ENCODE measurements around the gene HK3.

The HK3 gene

GRCh38 chr5:176881021-176881749 is 18.0 kb downstream of the HK3 start:
- in situ Hi-C loops (cut with MboI; ENCODE audit: low sequenced_read_pairs, unreplicated experiment) = no loop called here
- DNase-seq (ENCODE audit: low spot score) = no peak
- no peak for TF ChIP-seq CTCF (IDR thresholded peaks at IDR 0.05; ENCODE audit: borderline replicate concordance, control extremely low read depth, extremely low read depth, insufficient read depth, missing control alignments)

- no peak for DNase-seq (ENCODE audit: low spot score)
- TF ChIP-seq CTCF (IDR thresholded peaks at IDR 0.05; ENCODE audit: borderline replicate concordance, control extremely low read depth, extremely low read depth, insufficient read depth, missing control alignments) = no peak
- in situ Hi-C loops (cut with MboI; ENCODE audit: low sequenced_read_pairs, unreplicated experiment) = no loop called here
Observed at GRCh38 chr5:176880366-176881020, 18.7 kb downstream of the HK3 start.

- no peak for DNase-seq (ENCODE audit: low spot score)
- in situ Hi-C loops (cut with MboI; ENCODE audit: low sequenced_read_pairs, unreplicated experiment) = no loop called here
- no peak for TF ChIP-seq CTCF (IDR thresholded peaks at IDR 0.05; ENCODE audit: borderline replicate concordance, control extremely low read depth, extremely low read depth, insufficient read depth, missing control alignments)
Observed at GRCh38 chr5:176879663-176880361, 19.3 kb downstream of the HK3 start.

- no peak for TF ChIP-seq CTCF (IDR thresholded peaks at IDR 0.05; ENCODE audit: borderline replicate concordance, control extremely low read depth, extremely low read depth, insufficient read depth, missing control alignments)
- DNase-seq (ENCODE audit: low spot score) = no peak
- in situ Hi-C loops (cut with MboI; ENCODE audit: low sequenced_read_pairs, unreplicated experiment) = no loop called here
Observed at GRCh38 chr5:176878906-176879662, 20.1 kb downstream of the HK3 start.

- no peak for TF ChIP-seq CTCF (IDR thresholded peaks at IDR 0.05; ENCODE audit: borderline replicate concordance, control extremely low read depth, extremely low read depth, insufficient read depth, missing control alignments)
- DNase-seq (ENCODE audit: low spot score) = no peak
- in situ Hi-C loops (cut with MboI; ENCODE audit: low sequenced_read_pairs, unreplicated experiment) = no loop called here
Observed at GRCh38 chr5:176878463-176878862, 20.7 kb downstream of the HK3 start.

- no peak for TF ChIP-seq CTCF (IDR thresholded peaks at IDR 0.05; ENCODE audit: borderline replicate concordance, control extremely low read depth, extremely low read depth, insufficient read depth, missing control alignments)
- DNase-seq (ENCODE audit: low spot score) = no peak
- in situ Hi-C loops (cut with MboI; ENCODE audit: low sequenced_read_pairs, unreplicated experiment) = no loop called here
Observed at GRCh38 chr5:176877793-176878331, 21.3 kb downstream of the HK3 start.

All from GM13976 (cell line).